GM19372 (cell line): ENCODE results near the gene BOK.
"Not testable (repeated sequence)": the region's sequence is repeated elsewhere in the genome, so short reads cannot be mapped to it uniquely, and the experiment has no call there.

ENCODE experiments used
- ATAC-seq: cut with Tn5 transposase; IDR thresholded peaks from one replicate; pipeline ENCODE4 v1.9.1; 2021; ENCODE audit warnings: mild to moderate bottlenecking, low read depth, moderate library complexity; ENCODE audit not compliant: unreplicated experiment

The BOK gene

DNA sequence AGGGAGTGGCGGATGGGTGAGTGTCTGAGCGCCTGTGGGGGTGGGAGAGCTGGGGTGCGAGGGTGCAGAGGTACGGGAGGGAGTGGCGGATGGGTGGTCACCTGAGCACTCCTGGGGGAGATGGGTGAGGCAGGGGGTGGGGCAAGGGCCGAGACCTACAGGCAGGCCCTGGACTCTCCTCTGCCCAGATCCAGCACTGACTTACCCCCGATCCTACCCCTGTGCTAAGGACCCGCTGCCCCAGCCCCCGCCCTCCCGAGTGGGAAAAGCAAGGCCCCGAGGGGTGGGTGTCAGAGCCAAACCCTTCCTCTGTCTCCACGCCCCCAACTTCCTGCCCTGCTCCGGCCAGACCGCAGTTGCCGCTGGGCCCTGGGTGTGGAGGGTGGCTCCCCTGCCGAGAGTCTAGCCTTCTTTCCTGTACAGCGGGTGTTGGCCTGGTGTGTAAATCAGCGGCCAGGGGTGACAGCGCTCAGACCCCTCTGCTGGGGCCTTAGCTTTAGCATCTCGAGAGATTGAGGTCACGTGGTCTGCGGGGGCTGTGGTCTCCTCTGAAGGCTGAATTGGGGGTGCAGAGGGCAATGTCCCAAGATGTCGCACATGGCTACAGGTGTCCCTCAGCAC lies 12.5 kb downstream of the BOK start:
- no peak for ATAC-seq

GRCh38 chr2:241571821-241572620 lies 13.5 kb downstream of the BOK start:
- ATAC-seq, result no peak

- ATAC-seq, result not testable (repeated sequence)
These were observed 14.5 kb downstream of the BOK start for GRCh38 chr2:241572915-241573651.

DNA sequence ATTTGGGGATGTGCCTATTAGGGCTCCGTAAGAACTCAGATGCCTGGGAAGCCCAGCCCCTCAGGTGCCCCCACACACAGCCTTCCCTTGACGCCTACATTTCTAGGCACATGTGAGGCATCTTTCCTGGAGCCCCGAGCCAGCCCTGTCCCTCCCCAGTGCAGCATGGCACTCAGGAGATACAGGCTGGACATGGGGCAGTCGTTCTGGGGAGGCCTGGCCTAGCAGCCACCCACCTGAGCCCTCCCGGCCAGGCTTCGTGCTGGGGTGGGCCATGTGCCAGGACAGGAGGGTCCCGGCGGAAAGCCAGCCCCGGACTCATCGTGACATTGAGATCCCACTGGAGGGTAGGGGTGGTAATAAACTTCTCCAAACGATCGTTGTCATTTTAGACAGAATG lies 15.2 kb downstream of the BOK start:
- no peak for ATAC-seq

- ATAC-seq, result no peak
These were observed 16.5 kb downstream of the BOK start for GRCh38 chr2:241574911-241575623.

- no peak for ATAC-seq
These were observed 17.2 kb downstream of the BOK start for GRCh38 chr2:241575624-241576292.

- no peak for ATAC-seq
These were observed 17.7 kb downstream of the BOK start for GRCh38 chr2:241576293-241576654.

DNA sequence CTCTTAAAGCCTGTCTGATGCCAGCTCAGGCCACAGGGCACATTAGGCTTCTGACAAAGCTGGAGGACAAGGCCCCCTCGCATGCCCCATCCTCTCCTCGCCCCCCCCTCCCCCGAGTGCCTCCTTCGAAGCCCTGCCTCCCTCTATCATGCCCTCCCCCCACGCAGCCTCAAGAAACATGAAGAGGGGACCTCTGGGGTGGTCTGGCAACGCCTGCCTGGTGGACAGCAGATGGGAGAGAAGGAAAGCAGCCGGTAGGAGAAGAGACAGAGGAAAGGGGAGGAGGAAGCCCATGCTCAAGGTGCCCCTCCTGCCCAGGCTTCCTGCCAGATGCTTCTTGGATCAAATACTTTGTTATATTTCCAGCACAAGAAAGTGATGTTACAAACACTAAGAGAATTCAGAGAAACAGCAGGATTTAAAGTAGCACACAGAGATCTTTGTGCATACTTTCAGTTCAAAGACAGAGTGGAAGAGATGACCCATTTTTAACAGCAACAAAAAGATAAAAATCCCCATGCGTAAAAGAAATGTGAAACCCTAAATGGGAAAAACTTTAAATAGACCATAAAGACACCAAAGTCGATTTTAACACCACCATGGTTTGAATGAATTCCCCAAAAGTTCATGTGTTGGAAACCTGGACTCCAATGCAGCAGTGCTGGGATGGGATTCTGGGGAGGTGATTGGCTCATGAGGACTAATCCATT lies 19.0 kb downstream of the BOK start:
- ATAC-seq, result no peak

DNA sequence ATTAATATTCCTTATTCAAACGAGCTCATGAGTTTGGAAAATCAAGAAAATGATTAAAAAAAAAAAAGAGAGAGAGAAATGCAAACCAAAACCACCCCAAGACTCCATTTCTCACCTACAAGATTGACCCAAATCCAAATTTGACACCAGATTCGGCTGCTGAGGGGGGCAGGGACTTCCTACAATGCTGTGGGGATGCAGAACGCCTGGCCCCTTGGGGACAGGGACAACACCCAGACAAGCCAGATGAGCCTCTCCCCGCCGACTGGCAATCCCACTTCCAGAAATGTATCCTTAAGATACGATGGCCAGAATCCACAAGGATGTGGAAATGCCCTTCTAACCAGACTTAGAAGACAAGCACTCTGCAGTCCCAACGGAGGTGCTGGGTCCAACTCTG lies 20.7 kb downstream of the BOK start:
- ATAC-seq, result no peak

- ATAC-seq, result no peak
These were observed 23.8 kb downstream of the BOK start for GRCh38 chr2:241582328-241582727.

DNA sequence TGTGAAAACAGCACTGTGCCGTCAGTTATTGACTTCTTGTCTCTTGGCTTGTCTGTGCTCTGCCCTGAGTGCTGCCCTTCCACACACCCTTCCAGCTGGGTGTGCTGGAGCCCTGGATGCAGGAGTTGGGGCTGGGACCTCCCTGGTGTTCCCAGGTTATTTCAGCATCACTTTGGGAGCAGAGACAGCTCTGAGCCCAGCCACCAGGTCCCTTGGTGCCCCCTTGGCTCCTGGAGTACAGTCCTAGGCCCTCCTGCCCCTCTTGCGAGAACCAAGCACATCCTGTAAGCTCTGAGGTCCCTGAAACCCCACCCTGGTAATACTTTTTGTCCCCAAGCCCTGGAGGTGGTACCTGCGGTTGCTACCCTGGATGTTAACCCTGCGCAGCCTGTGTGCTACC lies 24.3 kb downstream of the BOK start:
- ATAC-seq, result no peak

DNA sequence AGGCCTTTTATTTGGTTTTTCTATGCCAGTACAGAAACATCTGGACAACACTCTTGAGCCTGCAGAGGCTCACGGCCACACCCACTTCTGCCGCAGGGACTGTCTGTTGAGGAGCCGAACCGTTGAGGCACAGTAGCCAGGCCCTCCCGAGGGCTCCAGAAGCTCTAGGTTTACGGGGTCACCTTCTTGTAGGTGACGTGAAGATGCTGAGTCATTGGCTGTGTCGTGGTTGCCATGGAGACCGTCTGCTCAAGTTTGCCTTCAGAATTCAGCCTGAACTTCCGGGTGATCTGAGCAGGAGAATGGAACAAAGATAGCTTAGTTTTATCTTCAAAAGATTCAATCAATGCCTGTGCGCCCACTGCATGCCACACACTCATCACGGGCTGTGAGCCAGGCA lies 25.9 kb downstream of the BOK start:
- ATAC-seq, result no peak

DNA sequence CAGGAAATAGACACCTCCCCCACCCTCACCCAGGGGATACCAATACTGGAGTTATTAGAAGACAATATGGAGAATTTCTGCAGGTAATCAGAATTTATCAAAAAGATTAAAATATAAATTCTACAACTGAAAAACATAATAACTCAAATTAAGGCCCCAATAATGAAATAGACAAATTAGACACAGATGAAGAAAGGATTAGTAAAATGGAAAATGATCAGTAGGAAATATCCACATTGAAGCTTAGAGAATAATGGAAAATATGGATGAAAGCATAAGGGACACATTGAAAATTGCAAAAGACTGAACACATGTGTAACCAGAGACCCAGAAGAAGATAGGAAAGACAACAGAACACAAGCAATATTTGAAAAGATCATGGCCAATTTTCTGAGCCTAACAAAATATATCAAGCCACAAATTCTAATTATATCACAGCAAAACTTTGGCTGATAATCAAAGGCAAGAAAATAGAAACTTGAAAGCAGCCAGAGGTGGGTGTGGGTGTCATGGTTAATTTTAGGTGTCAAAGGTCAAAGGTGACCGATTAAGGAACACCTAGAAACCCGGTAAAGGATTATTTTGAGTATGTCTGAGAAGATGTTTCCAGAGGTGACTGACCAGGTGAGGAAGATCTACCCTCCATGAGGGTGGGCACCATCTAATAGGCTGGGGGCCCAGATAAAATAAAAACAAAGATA lies 28.2 kb downstream of the BOK start:
- no peak for ATAC-seq

- ATAC-seq, result not testable (repeated sequence)
These were observed 31.3 kb downstream of the BOK start for GRCh38 chr2:241589863-241590262.

DNA sequence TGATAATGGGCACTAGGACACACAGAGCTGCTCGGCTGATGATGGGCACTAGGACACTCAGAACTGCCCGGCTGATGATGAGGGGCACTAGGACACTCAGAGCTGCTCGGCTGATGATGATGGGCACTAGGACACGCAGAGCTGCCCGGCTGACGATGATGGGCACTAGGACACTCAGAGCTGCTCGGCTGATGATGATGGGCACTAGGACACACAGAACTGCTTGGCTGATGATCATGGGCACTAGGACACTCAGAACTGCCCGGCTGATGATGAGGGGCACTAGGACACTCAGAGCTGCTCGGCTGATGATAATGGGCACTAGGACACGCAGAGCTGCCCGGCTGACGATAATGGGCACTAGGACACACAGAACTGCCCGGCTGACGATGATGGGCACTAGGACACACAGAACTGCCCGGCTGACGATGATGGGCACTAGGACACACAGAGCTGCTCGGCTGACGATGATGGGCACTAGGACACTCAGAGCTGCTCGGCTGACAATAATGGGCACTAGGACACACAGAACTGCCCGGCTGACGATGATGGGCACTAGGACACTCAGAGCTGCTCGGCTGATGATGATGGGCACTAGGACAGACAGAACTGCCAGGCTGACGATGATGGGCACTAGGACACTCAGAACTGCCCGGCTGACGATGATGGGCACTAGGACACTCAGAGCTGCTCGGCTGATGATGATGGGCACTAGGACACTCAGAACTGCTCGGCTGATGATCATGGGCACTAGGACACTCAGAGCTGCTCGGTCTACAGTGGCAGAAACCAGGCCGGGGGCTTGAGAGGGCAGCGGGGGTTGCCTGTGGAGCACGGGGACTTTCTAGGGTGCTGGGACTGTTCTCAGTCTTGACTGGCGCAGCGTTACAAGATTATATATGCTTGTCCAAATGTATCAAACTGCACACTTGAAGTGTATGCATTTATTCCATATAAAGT lies 32.2 kb downstream of the BOK start:
- not testable (repeated sequence) for ATAC-seq

DNA sequence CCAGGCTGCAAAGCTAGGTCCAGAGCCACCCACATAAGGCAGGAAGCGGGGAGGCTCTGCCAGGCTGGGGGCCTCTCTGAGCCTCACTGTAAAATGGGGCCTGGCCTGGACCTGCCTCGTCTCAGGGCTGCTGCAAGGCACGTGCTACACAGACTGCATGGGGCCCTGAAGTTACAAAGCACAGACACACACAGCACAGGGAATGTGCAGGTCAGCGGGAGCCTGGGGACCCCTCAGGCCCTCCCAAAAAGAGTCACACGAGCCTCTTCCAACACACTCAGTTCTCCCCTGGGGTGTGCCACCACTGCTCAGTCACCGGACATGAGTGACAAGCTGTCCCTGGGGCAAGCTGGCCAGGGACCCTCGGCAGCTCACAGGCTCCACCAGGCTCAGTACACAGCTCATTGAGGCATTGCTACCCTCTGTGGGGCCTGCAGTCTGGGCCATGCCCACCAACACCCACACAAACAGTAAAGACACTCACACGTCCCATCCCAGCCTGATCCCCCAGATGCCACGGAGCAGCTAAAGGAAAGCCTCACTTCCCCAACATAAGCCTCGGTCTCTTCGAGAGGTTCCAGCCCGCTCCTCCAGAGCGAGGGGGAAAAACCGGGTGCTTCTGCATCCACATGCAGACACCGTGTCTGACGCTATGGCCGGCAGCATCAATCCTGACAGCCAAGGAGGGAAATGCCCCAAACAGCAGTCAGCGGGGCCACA lies 33.7 kb downstream of the BOK start:
- ATAC-seq, result no peak

DNA sequence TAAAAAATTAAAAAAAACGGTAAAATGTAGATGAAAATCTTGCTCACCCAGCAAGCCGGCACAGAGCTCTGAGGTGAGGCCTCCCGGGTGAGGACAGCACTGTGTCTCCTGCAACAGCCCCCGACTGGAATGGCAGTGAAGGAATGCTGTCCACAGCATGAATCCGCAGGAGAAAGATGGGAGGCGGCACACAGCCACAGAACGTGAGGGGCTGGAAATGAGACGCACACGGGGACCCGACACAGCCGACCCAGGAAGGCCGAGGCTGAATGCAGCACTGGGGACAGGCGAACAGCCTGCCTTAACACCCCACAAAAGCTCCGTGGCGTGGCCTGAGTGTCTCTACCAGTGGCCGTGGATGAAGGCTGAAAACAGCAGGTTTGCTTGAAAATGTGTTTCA lies 34.7 kb downstream of the BOK start:
- no peak for ATAC-seq
